IPS-18c (cell line): ENCODE results near the gene CCDC78.
A peak's percentile ranks its signal among the peaks of the same experiment; 100 is the strongest.

ENCODE experiments used
- H3K4me3 ChIP-seq: 2 replicates; pipeline ENCODE4 v1.7.0; 2013; ENCODE audit warnings: low read depth, mild to moderate bottlenecking, low read length, moderate library complexity; ENCODE audit not compliant: insufficient read depth
- H3K9me3 ChIP-seq: one replicate; pipeline ENCODE4 v1.6.1; 2013; ENCODE audit warnings: mild to moderate bottlenecking, low read length, moderate library complexity; ENCODE audit not compliant: control insufficient read depth, insufficient read depth

Gene CCDC78

GRCh38 chr16:709566-710499 lies 16.4 kb downstream of the CCDC78 start:
- Histone ChIP-seq H3K9me3 (no peaks in the 10 kb centered on the region), H3K4me3 (no peak overlapping the region)

GRCh38 chr16:708959-709358 lies 17.3 kb downstream of the CCDC78 start:
- Histone ChIP-seq H3K9me3 (no peaks in the 10 kb centered on the region), H3K4me3 (no peak overlapping the region)

- H3K4me3 ChIP-seq: no peak overlapping the region
- no peaks in the 10 kb centered on the region for H3K9me3 ChIP-seq
These were observed 18.2 kb downstream of the CCDC78 start for GRCh38 chr16:708019-708418.

- H3K4me3 ChIP-seq: peak overlapping the region; percentile 50
- H3K9me3 ChIP-seq: no peaks in the 10 kb centered on the region
These were observed 19.1 kb downstream of the CCDC78 start for GRCh38 chr16:707062-707538.

GRCh38 chr16:706189-707061 lies 19.8 kb downstream of the CCDC78 start:
- no peaks in the 10 kb centered on the region for H3K9me3 ChIP-seq
- peak overlapping the region; percentile 50 for H3K4me3 ChIP-seq

GRCh38 chr16:705431-706188 lies 20.6 kb downstream of the CCDC78 start, which contains the start of gene FBXL16:
TSS of gene FBXL16 (minus strand) at chr16:705801. CDS start at chr16:697405, 8,396 bp downstream.
- peak within 1 kb of the TSS; percentile 50 for H3K4me3 ChIP-seq
- H3K9me3 ChIP-seq: no peaks in the 10 kb centered on the region

GRCh38 chr16:704552-705380 lies 21.5 kb downstream of the CCDC78 start:
- Histone ChIP-seq H3K4me3 (peak overlapping the region; percentile 34; the same call in 1 of the 2 replicates), H3K9me3 (no peaks in the 10 kb centered on the region)

GRCh38 chr16:704047-704446 lies 22.2 kb downstream of the CCDC78 start:
- H3K4me3 ChIP-seq: no peak overlapping the region

GRCh38 chr16:703406-703805 lies 22.8 kb downstream of the CCDC78 start:
- no peak overlapping the region for H3K4me3 ChIP-seq
- no peaks in the 10 kb centered on the region for H3K9me3 ChIP-seq

More at GRCh38 chr16:704047-704446, 22.2 kb downstream of the CCDC78 start:
- H3K9me3 ChIP-seq: no peaks in the 10 kb centered on the region

GRCh38 chr16:702341-702740 lies 23.9 kb downstream of the CCDC78 start:
- H3K4me3 ChIP-seq: no peak overlapping the region

GRCh38 chr16:700684-701584 lies 25.3 kb downstream of the CCDC78 start:
- peak overlapping the region; percentile 36 for H3K4me3 ChIP-seq
- H3K9me3 ChIP-seq: no peaks in the 10 kb centered on the region

More at GRCh38 chr16:702341-702740, 23.9 kb downstream of the CCDC78 start:
- H3K9me3 ChIP-seq: no peaks in the 10 kb centered on the region

- no peaks in the 10 kb centered on the region for H3K9me3 ChIP-seq
- no peak overlapping the region for H3K4me3 ChIP-seq
These were observed 27.2 kb downstream of the CCDC78 start for GRCh38 chr16:698911-699671.

- H3K4me3 ChIP-seq: peak overlapping the region; percentile 65
These were observed 30.7 kb downstream of the CCDC78 start for GRCh38 chr16:695355-696089.

GRCh38 chr16:694863-695354 lies 31.3 kb downstream of the CCDC78 start:
- H3K4me3 ChIP-seq: peak overlapping the region; percentile 57
- H3K9me3 ChIP-seq: no peaks in the 10 kb centered on the region

More at GRCh38 chr16:695355-696089, 30.7 kb downstream of the CCDC78 start:
- H3K9me3 ChIP-seq: no peaks in the 10 kb centered on the region
